RWPE1 (cell line): Measurements from ENCODE around the gene MYO16.

ENCODE experiments used
- CTCF ChIA-PET: fragments of 350-600 bp; sonication (Branson Sonifier 250); formaldehyde crosslinking; extraction: SDS; loops from one replicate; lab custom pipeline; 2021; lab: Yijun Ruan, JAX
- POLR2A ChIA-PET: fragments of 400-600 bp; formaldehyde crosslinking; extraction: SDS; loops from one replicate; lab custom pipeline; 2020; ENCODE audit warnings: antibody characterized with exemption; ENCODE audit not compliant: low non-redundant PET; lab: Yijun Ruan, JAX
- DNase-seq: peaks from one replicate; pipeline ENCODE4 v3.0.0; 2012; ENCODE audit warnings: low spot score
- H3K27ac ChIP-seq: fragments of 450-650 bp; 2 replicates; pipeline ENCODE4 v1.5.1; 2017
- TF ChIP-seq, protein P1 (sequence below): fragments of 450-650 bp; conservative IDR thresholded peaks from 2 replicates; pipeline ENCODE4 v1.5.1; 2017; ENCODE audit warnings: low read depth, mild to moderate bottlenecking

MYO16 gene

GRCh38 chr13:108786456-108787200, 157.2 kb downstream of the MYO16 start:
- H3K27ac ChIP-seq = no peak overlapping the region
- ChIA-PET POLR2A (no interaction called here), CTCF (no interaction called here)
- no peak for DNase-seq
- TF ChIP-seq, protein P1, sequence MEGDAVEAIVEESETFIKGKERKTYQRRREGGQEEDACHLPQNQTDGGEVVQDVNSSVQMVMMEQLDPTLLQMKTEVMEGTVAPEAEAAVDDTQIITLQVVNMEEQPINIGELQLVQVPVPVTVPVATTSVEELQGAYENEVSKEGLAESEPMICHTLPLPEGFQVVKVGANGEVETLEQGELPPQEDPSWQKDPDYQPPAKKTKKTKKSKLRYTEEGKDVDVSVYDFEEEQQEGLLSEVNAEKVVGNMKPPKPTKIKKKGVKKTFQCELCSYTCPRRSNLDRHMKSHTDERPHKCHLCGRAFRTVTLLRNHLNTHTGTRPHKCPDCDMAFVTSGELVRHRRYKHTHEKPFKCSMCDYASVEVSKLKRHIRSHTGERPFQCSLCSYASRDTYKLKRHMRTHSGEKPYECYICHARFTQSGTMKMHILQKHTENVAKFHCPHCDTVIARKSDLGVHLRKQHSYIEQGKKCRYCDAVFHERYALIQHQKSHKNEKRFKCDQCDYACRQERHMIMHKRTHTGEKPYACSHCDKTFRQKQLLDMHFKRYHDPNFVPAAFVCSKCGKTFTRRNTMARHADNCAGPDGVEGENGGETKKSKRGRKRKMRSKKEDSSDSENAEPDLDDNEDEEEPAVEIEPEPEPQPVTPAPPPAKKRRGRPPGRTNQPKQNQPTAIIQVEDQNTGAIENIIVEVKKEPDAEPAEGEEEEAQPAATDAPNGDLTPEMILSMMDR = no peak

DNA sequence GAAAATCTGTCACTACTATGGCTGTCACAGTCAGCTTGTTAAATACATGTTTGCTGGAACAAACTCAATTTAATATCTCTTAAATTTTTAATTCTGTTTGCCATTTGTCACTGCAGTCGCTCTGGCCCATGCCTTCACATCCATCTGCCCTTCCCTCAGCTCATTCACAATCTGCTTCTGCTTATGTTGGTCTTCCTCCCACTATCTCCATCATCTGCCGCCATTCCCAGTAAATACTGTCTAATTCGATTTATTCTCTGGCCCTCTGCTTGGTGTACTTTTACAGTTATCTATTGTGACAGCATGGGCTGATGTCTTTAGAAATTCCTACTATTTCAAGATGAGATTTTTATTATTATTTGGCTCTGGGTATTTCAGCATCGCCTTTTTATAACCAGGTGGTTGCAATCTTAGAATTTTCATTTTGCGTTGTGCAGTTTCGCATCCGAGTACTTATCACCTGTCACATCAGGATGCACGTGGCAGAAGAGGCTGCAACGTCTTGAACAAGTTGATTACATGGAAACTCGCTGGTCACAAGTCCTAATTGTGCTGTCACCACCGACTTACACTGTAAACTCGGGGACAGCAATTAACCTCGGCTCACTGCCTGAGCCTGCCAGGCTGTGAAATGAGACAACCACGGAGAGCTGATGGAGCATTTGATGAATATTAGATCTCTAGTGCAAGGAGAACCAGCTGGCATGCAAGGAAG, 158.4 kb downstream of the MYO16 start:
- ChIA-PET POLR2A (no interaction called here), CTCF (no interaction called here)
- no peak for DNase-seq
- TF ChIP-seq, protein P1 = no peak
- no peak overlapping the region for H3K27ac ChIP-seq

DNA sequence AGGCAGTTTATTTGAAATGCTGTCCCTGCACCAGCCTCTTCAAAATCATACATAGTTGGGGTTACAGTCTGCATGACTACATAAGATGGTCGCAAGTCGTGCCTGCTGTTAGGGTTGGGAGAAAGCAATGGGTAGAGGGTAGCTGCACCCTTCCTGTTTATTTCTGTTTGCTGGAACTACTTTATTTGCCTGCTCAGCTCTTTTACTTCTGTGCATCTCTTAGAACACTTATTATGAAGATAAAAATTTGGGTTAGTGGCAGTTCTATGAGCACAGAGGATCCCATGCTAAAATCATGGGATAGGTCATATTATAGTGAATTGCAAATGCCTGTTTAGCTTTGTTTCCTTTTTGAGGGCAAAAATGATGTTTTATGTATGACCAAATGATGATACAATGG, 160.1 kb downstream of the MYO16 start:
- DNase-seq = no peak
- no peak overlapping the region for H3K27ac ChIP-seq
- POLR2A ChIA-PET = no interaction called here
- CTCF ChIA-PET = no interaction called here
- TF ChIP-seq, protein P1 = no peak

GRCh38 chr13:108795841-108796240, 166.4 kb downstream of the MYO16 start:
- ChIA-PET POLR2A (no interaction called here), CTCF (no interaction called here)
- TF ChIP-seq, protein P1 = no peak
- no peak overlapping the region for H3K27ac ChIP-seq
- DNase-seq = no peak

- TF ChIP-seq, protein P1 = no peak
- no peak for DNase-seq
- no peak overlapping the region for H3K27ac ChIP-seq
- ChIA-PET CTCF (no interaction called here), POLR2A (no interaction called here)
Measured at GRCh38 chr13:108797354-108797753, 167.9 kb downstream of the MYO16 start.

- H3K27ac ChIP-seq = no peak overlapping the region
- POLR2A ChIA-PET = no interaction called here
- no peak for DNase-seq
- CTCF ChIA-PET = no interaction called here
- TF ChIP-seq, protein P1 = no peak
Measured at GRCh38 chr13:108807841-108808240, 178.4 kb downstream of the MYO16 start.
